Loucy (cell line): ENCODE data around the gene KRTAP10-9.

Experiments used
- H2AFZ ChIP-seq: fragments of 200-600 bp; sonication (generic); 2 replicates; pipeline ENCODE4 v1.6.0; 2016; ENCODE audit warnings: antibody characterized with exemption, mild to moderate bottlenecking, low read length, moderate library complexity
- H3F3A ChIP-seq: fragments of 200-600 bp; 2 replicates; pipeline ENCODE4 v1.6.0; 2016; ENCODE audit warnings: antibody characterized with exemption, low read depth, mild to moderate bottlenecking
- H3K27me3 ChIP-seq: fragments of 200-600 bp; sonication (generic); 2 replicates; pipeline ENCODE4 v1.6.1; 2014; ENCODE audit warnings: low read length, mild to moderate bottlenecking; ENCODE audit not compliant: insufficient read depth, poor library complexity, severe bottlenecking
- H3K36me3 ChIP-seq: fragments of 200-600 bp; sonication (generic); 2 replicates; pipeline ENCODE4 v1.6.1; 2016; ENCODE audit warnings: low read length; ENCODE audit not compliant: insufficient read depth
- H3K4me1 ChIP-seq: fragments of 200-600 bp; sonication (generic); 2 replicates; pipeline ENCODE4 v1.5.1; 2014; ENCODE audit warnings: low read length, mild to moderate bottlenecking; ENCODE audit not compliant: insufficient read depth, poor library complexity, severe bottlenecking
- H3K4me2 ChIP-seq: fragments of 200-600 bp; sonication (generic); 2 replicates; pipeline ENCODE4 v1.6.0; 2014; ENCODE audit warnings: antibody characterized with exemption, low read length, low read depth, mild to moderate bottlenecking; ENCODE audit not compliant: poor library complexity, severe bottlenecking
- H3K4me3 ChIP-seq: fragments of 200-600 bp; sonication (generic); 2 replicates; pipeline ENCODE4 v1.5.1; 2014; ENCODE audit warnings: low read length, mild to moderate bottlenecking, mixed read lengths; ENCODE audit not compliant: poor library complexity, severe bottlenecking
- H3K79me2 ChIP-seq: fragments of 200-600 bp; sonication (generic); 2 replicates; pipeline ENCODE4 v1.6.1; 2014; ENCODE audit warnings: low read length; ENCODE audit not compliant: insufficient read depth
- H3K9ac ChIP-seq: fragments of 200-600 bp; sonication (generic); 2 replicates; pipeline ENCODE4 v1.6.0; 2014; ENCODE audit warnings: mild to moderate bottlenecking, low read depth, low read length, moderate library complexity; ENCODE audit not compliant: poor library complexity, severe bottlenecking
- H3K9me2 ChIP-seq: fragments of 200-600 bp; sonication (generic); replicated peaks from 2 replicates; pipeline ENCODE4 v1.6.1; 2016; ENCODE audit warnings: low read depth, low read length, mixed read lengths
- H3K9me3 ChIP-seq: fragments of 200-600 bp; sonication (generic); 2 replicates; pipeline ENCODE4 v1.6.1; 2014; ENCODE audit warnings: mild to moderate bottlenecking, antibody characterized with exemption, low read length, low read depth; ENCODE audit not compliant: insufficient read depth
- H4K20me1 ChIP-seq: fragments of 200-600 bp; sonication (generic); 2 replicates; pipeline ENCODE4 v1.6.0; 2014; ENCODE audit warnings: antibody characterized with exemption, low read length, mild to moderate bottlenecking; ENCODE audit not compliant: insufficient read depth, poor library complexity, severe bottlenecking
- EZH2phosphoT487 ChIP-seq: fragments of 200-600 bp; IDR thresholded peaks from 2 replicates; pipeline ENCODE4 v1.6.1; 2018; ENCODE audit warnings: antibody characterized with exemption, mild to moderate bottlenecking, moderate library complexity, borderline replicate concordance
- TF ChIP-seq, protein P1 (sequence below): fragments of 200-600 bp; sonication (generic); conservative IDR thresholded peaks from 2 replicates; pipeline ENCODE4 v1.5.1; 2014; ENCODE audit warnings: mild to moderate bottlenecking, antibody characterized with exemption, low read length

KRTAP10-9 gene

DNA sequence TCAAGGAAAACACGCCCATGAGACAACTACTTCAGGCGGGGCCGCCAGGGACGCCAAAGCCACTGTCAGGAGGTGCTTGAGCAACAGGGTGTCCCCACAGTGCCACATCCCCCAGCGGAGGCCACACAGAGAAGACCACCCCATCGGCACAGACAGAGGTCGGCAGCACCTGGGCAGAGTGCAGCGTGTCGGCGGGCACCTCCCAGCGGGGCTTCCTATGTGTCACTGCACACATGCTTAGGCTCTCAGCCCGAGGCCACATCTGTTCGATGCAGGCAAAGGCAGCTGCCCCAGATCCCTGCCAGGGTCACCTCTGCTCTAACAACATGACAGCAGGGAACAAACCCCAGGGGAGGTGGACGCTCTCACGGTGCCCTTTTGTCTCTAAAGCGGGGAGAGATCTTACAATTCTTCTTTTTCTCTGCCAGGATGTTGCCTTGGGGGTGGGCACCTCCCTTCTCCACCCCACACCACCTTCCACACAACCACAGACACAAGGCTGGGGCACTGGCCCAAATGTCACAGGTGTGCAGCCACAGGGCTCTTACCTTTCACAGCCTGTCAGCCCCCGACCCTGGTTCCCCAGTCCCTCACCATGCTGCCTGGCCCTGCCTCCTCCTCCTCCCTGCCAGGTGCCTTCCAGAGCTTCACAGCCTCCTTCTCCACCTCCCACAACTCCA lies 10.8 kb upstream of the KRTAP10-9 start:
- Histone ChIP-seq H3K9ac (no peak overlapping the region), H3K9me2 (no peaks in the 10 kb centered on the region), H3F3A (no peaks in the 10 kb centered on the region)

DNA sequence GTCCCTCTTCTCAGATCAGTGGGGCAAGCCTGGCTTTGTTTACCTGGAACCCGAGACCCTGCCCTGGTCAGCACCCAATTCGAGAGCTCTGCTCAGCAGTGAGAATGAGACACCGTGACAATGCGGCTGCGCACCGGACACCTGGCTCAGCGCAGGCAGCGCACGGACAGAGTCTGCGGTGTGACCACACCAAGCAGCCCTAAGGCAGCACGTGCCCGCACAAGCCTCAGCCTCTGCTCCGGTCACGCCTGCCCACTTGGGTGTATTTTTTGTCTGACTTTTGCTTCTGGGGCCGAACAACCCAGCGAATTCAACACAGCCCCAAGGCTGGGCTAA lies 10.3 kb upstream of the KRTAP10-9 start:
- no peaks in the 10 kb centered on the region for H3K9me2 ChIP-seq
- no peak overlapping the region for H3K9ac ChIP-seq
- H3K4me2 ChIP-seq: no peak overlapping the region
- TF ChIP-seq EZH2phosphoT487: no peak
- TF ChIP-seq, protein P1, sequence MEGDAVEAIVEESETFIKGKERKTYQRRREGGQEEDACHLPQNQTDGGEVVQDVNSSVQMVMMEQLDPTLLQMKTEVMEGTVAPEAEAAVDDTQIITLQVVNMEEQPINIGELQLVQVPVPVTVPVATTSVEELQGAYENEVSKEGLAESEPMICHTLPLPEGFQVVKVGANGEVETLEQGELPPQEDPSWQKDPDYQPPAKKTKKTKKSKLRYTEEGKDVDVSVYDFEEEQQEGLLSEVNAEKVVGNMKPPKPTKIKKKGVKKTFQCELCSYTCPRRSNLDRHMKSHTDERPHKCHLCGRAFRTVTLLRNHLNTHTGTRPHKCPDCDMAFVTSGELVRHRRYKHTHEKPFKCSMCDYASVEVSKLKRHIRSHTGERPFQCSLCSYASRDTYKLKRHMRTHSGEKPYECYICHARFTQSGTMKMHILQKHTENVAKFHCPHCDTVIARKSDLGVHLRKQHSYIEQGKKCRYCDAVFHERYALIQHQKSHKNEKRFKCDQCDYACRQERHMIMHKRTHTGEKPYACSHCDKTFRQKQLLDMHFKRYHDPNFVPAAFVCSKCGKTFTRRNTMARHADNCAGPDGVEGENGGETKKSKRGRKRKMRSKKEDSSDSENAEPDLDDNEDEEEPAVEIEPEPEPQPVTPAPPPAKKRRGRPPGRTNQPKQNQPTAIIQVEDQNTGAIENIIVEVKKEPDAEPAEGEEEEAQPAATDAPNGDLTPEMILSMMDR: no peak
- H3K27me3 ChIP-seq: no peaks in the 10 kb centered on the region
- H3K79me2 ChIP-seq: no peaks in the 10 kb centered on the region
- H3K36me3 ChIP-seq: no peaks in the 10 kb centered on the region
- peaks cover 7% of the 10 kb centered on the region; the same call in 1 of the 2 replicates for H3K9me3 ChIP-seq
- H3K4me3 ChIP-seq: no peak overlapping the region
- no peaks in the 10 kb centered on the region for H3K4me1 ChIP-seq
- H4K20me1 ChIP-seq: no peaks in the 10 kb centered on the region
- no peak overlapping the region for H2AFZ ChIP-seq
- no peaks in the 10 kb centered on the region for H3F3A ChIP-seq

More for the DNA sequence above, 10.8 kb upstream of the KRTAP10-9 start:
- H3K9me3 ChIP-seq: peaks cover 9% of the 10 kb centered on the region; the same call in 1 of the 2 replicates
- H2AFZ ChIP-seq: no peak overlapping the region
- no peaks in the 10 kb centered on the region for H3K79me2 ChIP-seq
- no peak overlapping the region for H3K4me3 ChIP-seq
- H3K4me1 ChIP-seq: no peaks in the 10 kb centered on the region
- no peaks in the 10 kb centered on the region for H4K20me1 ChIP-seq
- no peak overlapping the region for H3K4me2 ChIP-seq
- TF ChIP-seq, protein P1: no peak
- no peak for TF ChIP-seq EZH2phosphoT487
- no peaks in the 10 kb centered on the region for H3K27me3 ChIP-seq
- H3K36me3 ChIP-seq: no peaks in the 10 kb centered on the region

DNA sequence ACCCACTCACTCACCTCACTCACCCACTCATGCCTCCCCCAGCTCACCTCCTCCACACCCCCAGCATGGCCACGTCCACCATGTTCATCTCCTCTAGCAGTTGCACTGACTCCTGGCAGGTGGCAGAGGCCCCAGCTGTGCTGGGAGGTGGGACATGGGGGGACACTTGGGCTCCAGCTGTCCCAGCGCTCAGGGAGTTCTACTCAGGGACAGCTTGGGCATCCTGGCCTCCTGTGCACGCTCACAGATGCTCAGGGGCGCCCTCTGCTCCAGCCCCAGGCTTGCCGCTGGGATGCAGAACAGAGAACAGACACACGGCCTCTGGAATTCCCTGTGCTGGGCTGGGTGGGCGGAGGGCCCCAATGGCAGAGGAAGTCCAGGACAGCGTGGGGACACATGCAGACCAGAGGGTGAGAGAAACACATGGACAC lies 9.8 kb upstream of the KRTAP10-9 start:
- H3K4me3 ChIP-seq: no peak overlapping the region
- no peaks in the 10 kb centered on the region for H3K79me2 ChIP-seq
- no peaks in the 10 kb centered on the region for H3F3A ChIP-seq
- H3K9me3 ChIP-seq: peaks cover 3% of the 10 kb centered on the region; the same call in 1 of the 2 replicates
- no peak overlapping the region for H3K9ac ChIP-seq
- H3K27me3 ChIP-seq: no peaks in the 10 kb centered on the region
- H4K20me1 ChIP-seq: no peaks in the 10 kb centered on the region
- no peaks in the 10 kb centered on the region for H3K9me2 ChIP-seq
- TF ChIP-seq EZH2phosphoT487: no peak
- TF ChIP-seq, protein P1: no peak
- H2AFZ ChIP-seq: no peak overlapping the region
- no peak overlapping the region for H3K4me2 ChIP-seq
- no peaks in the 10 kb centered on the region for H3K36me3 ChIP-seq
- H3K4me1 ChIP-seq: no peaks in the 10 kb centered on the region
